Stimulated activated CD4-positive, alpha-beta T cell treated with anti-CD3 and anti-CD28 coated beads, Interleukin-1b, Interleukin-23, amount 100 ng/mL, for 4 hours (primary cell): ENCODE data around the gene GMCL2.

Source experiments
- DNase-seq, 2 donors: peaks; one replicate each; pipeline ENCODE4 v3.0.0-alpha.2; 2020; ENCODE audit warnings: low read depth in 2 of 2

GMCL2 gene

GRCh38 chr5:178143246-178143645 lies 43.9 kb downstream of the GMCL2 start:
- DNase-seq: no peak

- DNase-seq: no peak
Measured at GRCh38 chr5:178142642-178143041, 44.5 kb downstream of the GMCL2 start.

- DNase-seq: no peak
Measured at GRCh38 chr5:178141550-178141949, 45.6 kb downstream of the GMCL2 start.

- DNase-seq: no peak
Measured at GRCh38 chr5:178137991-178138390, 49.2 kb downstream of the GMCL2 start.

- no peak for DNase-seq
Measured at GRCh38 chr5:178136990-178137389, 50.2 kb downstream of the GMCL2 start.
